ENCODE data around the gene ST6GALNAC2. TPM values are rescaled to one million over a fixed set of nuclear protein-coding genes. Genes with fewer than 3 reads are reported as not detected.
"Not testable (repeated sequence)": the region's sequence is repeated elsewhere in the genome, so short reads cannot be mapped to it uniquely, and the experiment has no call there.

Gene ST6GALNAC2
- total RNA-seq, 4 donors from 2014 or later = 5.4 to 27.1 (median 10.6) TPM

GRCh38 chr17:76614912-76615617, 29.4 kb upstream of the ST6GALNAC2 start:
- Histone ChIP-seq H3K4me1 (no peaks in the 10 kb centered on the region), H3K36me3 (no peaks in the 10 kb centered on the region), H3K4me3 (no peak overlapping the region), H3K27me3 (no peaks in the 10 kb centered on the region), H3K27ac (no peak overlapping the region), H3K9me3 (no peaks in the 10 kb centered on the region)
- WGBS, 2 donors (ENCODE audit: low coverage in 1 of 2) = 60 to 86% methylated on average over 1 of the region's 28 CpGs
- no peak for ATAC-seq
- no peak for TF ChIP-seq POLR2AphosphoS5 (IDR thresholded peaks at IDR 0.05)
- TF ChIP-seq CTCF (IDR thresholded peaks at IDR 0.05) = no peak
- TF ChIP-seq POLR2A (IDR thresholded peaks at IDR 0.05) = no peak
- TF ChIP-seq EP300 (IDR thresholded peaks at IDR 0.05) = no peak

- not testable (repeated sequence) for H3K27me3 ChIP-seq, H3K9me3 ChIP-seq, H3K27ac ChIP-seq, H3K4me3 ChIP-seq, H3K36me3 ChIP-seq, H3K4me1 ChIP-seq, ATAC-seq
- WGBS, 2 donors (ENCODE audit: low coverage in 1 of 2) = 73 to 86% methylated on average over 4 to 6 of the region's 13 CpGs
Observed at GRCh38 chr17:76614064-76614759, 28.6 kb upstream of the ST6GALNAC2 start.

- H3K9me3 ChIP-seq = no peaks in the 10 kb centered on the region
- no peak overlapping the region for H3K27ac ChIP-seq
- H3K4me3 ChIP-seq = no peak overlapping the region
- TF ChIP-seq CTCF (IDR thresholded peaks at IDR 0.05) = no peak
- no peak for TF ChIP-seq POLR2A (IDR thresholded peaks at IDR 0.05)
- no peak for TF ChIP-seq POLR2AphosphoS5 (IDR thresholded peaks at IDR 0.05)
- TF ChIP-seq EP300 (IDR thresholded peaks at IDR 0.05) = no peak
- no peaks in the 10 kb centered on the region for H3K4me1 ChIP-seq
- 71 to 100% methylated on average over 1 to 5 of the region's 17 CpGs for WGBS, 2 donors (ENCODE audit: low coverage in 1 of 2)
- ATAC-seq = no peak
- H3K36me3 ChIP-seq = no peaks in the 10 kb centered on the region
- no peaks in the 10 kb centered on the region for H3K27me3 ChIP-seq
Observed at GRCh38 chr17:76612977-76613851, 27.6 kb upstream of the ST6GALNAC2 start.

- 60 to 70% methylated on average over 2 to 4 of the region's 4 CpGs for WGBS, 2 donors (ENCODE audit: low coverage in 1 of 2)
- Histone ChIP-seq H3K9me3 (no peaks in the 10 kb centered on the region), H3K27ac (no peak overlapping the region), H3K4me3 (no peak overlapping the region), H3K4me1 (no peaks in the 10 kb centered on the region), H3K36me3 (no peaks in the 10 kb centered on the region), H3K27me3 (no peaks in the 10 kb centered on the region)
- no peak for ATAC-seq
- no peak for TF ChIP-seq CTCF (IDR thresholded peaks at IDR 0.05)
- no peak for TF ChIP-seq POLR2A (IDR thresholded peaks at IDR 0.05)
- TF ChIP-seq EP300 (IDR thresholded peaks at IDR 0.05) = no peak
- no peak for TF ChIP-seq POLR2AphosphoS5 (IDR thresholded peaks at IDR 0.05)
Observed at GRCh38 chr17:76612465-76612864, 26.8 kb upstream of the ST6GALNAC2 start.

- H3K27ac ChIP-seq = no peak overlapping the region
- ATAC-seq = no peak
Observed at GRCh38 chr17:76611758-76612157, 26.1 kb upstream of the ST6GALNAC2 start.

GRCh38 chr17:76611080-76611749, 25.6 kb upstream of the ST6GALNAC2 start:
- H3K27me3 ChIP-seq, H3K4me1 ChIP-seq, ATAC-seq, H3K9me3 ChIP-seq, H3K36me3 ChIP-seq, H3K27ac ChIP-seq, H3K4me3 ChIP-seq: not testable (repeated sequence)
- WGBS, 2 donors (ENCODE audit: low coverage in 1 of 2) = 65 to 67% methylated on average over 6 to 8 of the region's 13 CpGs

More at GRCh38 chr17:76611758-76612157, 26.1 kb upstream of the ST6GALNAC2 start:
- WGBS, 2 donors (ENCODE audit: low coverage in 1 of 2) = 100% methylated on average over 1 to 2 of the region's 4 CpGs
- no peaks in the 10 kb centered on the region for H3K27me3 ChIP-seq
- no peak for TF ChIP-seq POLR2A (IDR thresholded peaks at IDR 0.05)
- TF ChIP-seq CTCF (IDR thresholded peaks at IDR 0.05) = no peak
- no peak for TF ChIP-seq POLR2AphosphoS5 (IDR thresholded peaks at IDR 0.05)
- TF ChIP-seq EP300 (IDR thresholded peaks at IDR 0.05) = no peak
- H3K4me3 ChIP-seq = no peak overlapping the region
- no peaks in the 10 kb centered on the region for H3K36me3 ChIP-seq
- H3K4me1 ChIP-seq = no peaks in the 10 kb centered on the region
- H3K9me3 ChIP-seq = no peaks in the 10 kb centered on the region

- H3K4me1 ChIP-seq, H3K9me3 ChIP-seq, ATAC-seq, H3K4me3 ChIP-seq, H3K36me3 ChIP-seq, H3K27ac ChIP-seq, H3K27me3 ChIP-seq: not testable (repeated sequence)
- 88 to 100% methylated on average over 1 of the region's 1 CpG for WGBS, 2 donors (ENCODE audit: low coverage in 1 of 2)
Observed at GRCh38 chr17:76606685-76607084, 21.0 kb upstream of the ST6GALNAC2 start.
